A673 (cell line): Measurements from ENCODE around the gene ADNP2.

ENCODE experiments used
- CTCF ChIP-seq: fragments of 300-800, 200-600 bp; sonication (generic); conservative IDR thresholded peaks from 2 replicates; pipeline ENCODE4 v1.5.1; 2017; ENCODE audit warnings: low read depth, mild to moderate bottlenecking, antibody characterized with exemption, low read length, moderate library complexity, mixed read lengths
- EZH2 ChIP-seq: fragments of 200-600 bp; sonication (generic); IDR thresholded peaks from 2 replicates; pipeline ENCODE4 v1.6.1; 2017; ENCODE audit warnings: borderline replicate concordance, low read depth, mild to moderate bottlenecking, mixed read lengths, antibody characterized with exemption, low read length; ENCODE audit not compliant: poor library complexity, severe bottlenecking

GRCh38 chr18:80074183-80074582 is 34.9 kb upstream of the ADNP2 start:
- TF ChIP-seq CTCF (no peak), EZH2 (no peak)
